A673 (cell line): ENCODE measurements around the gene PLCD1.

Experiments used
- EZH2 ChIP-seq: fragments of 200-600 bp; sonication (generic); IDR thresholded peaks from 2 replicates; pipeline ENCODE4 v1.6.1; 2017; ENCODE audit warnings: borderline replicate concordance, low read depth, mild to moderate bottlenecking, mixed read lengths, antibody characterized with exemption, low read length; ENCODE audit not compliant: poor library complexity, severe bottlenecking
- TF ChIP-seq, protein P1 (sequence below): fragments of 300-800, 200-600 bp; sonication (generic); conservative IDR thresholded peaks from 2 replicates; pipeline ENCODE4 v1.5.1; 2017; ENCODE audit warnings: low read depth, mild to moderate bottlenecking, antibody characterized with exemption, low read length, moderate library complexity, mixed read lengths

DNA sequence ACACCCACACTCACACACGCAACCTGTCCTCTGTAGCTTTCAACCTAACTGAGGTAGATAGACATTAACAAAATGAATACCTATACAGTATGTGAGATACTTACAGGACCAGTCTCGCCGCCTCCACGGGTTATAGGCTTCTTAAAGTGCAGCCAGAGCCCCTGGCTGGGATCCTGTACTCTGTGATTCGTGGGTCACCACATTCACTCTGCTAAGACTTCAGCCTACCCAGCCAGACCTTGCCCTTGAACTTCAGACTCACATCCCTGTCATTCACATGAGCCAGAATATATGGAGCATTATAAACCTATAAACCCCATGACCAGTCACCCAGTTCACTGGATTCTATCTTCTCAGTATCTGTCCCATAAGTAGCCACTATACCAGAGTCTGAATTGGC, 11.0 kb upstream of the PLCD1 start:
- TF ChIP-seq, protein P1, sequence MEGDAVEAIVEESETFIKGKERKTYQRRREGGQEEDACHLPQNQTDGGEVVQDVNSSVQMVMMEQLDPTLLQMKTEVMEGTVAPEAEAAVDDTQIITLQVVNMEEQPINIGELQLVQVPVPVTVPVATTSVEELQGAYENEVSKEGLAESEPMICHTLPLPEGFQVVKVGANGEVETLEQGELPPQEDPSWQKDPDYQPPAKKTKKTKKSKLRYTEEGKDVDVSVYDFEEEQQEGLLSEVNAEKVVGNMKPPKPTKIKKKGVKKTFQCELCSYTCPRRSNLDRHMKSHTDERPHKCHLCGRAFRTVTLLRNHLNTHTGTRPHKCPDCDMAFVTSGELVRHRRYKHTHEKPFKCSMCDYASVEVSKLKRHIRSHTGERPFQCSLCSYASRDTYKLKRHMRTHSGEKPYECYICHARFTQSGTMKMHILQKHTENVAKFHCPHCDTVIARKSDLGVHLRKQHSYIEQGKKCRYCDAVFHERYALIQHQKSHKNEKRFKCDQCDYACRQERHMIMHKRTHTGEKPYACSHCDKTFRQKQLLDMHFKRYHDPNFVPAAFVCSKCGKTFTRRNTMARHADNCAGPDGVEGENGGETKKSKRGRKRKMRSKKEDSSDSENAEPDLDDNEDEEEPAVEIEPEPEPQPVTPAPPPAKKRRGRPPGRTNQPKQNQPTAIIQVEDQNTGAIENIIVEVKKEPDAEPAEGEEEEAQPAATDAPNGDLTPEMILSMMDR = no peak
- TF ChIP-seq EZH2 = no peak
